HG03439 (cell line): ENCODE data around the gene GIGYF2.
"Not testable (repeated sequence)": the region's sequence is repeated elsewhere in the genome, so short reads cannot be mapped to it uniquely, and the experiment has no call there.

Source experiments
- ATAC-seq: cut with Tn5 transposase; IDR thresholded peaks from one replicate; pipeline ENCODE4 v1.9.1; 2021; ENCODE audit warnings: mild to moderate bottlenecking, moderate library complexity; ENCODE audit not compliant: unreplicated experiment

Gene GIGYF2

DNA sequence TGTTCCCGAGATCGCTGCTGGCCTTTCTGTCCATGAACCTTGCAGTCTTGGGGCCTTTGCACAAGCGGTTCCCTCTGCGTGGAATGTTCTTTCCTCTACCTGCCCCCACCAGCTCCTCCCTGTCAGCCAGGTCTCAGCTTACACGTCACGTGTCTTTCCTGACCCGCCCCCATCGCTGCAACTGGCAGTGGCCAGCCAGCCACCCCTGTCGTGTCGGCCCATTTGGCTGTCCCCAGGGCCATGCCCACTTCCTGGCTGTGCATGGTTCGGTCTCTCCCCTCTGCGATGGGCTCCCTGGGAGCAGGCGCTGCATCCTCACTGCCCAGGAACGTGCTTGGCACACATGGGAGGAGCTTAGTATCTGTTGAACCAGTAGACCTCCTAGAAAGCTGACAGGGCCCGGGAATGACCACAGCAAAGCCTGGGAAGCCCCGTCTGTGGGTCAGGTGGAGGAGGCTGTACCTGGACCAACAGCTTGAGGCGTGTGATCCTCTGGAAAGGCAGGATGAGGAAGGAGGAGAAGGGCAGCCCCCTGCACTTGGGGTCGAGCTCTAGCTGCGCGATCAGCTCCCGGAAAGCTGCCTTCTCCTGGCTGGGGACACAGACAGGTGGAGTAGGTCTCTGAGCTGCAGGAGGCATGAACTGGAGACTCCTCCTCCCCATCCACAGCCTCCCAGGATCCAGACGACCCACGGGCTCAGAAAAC lies 193.9 kb downstream of the GIGYF2 start:
- no peak for ATAC-seq

DNA sequence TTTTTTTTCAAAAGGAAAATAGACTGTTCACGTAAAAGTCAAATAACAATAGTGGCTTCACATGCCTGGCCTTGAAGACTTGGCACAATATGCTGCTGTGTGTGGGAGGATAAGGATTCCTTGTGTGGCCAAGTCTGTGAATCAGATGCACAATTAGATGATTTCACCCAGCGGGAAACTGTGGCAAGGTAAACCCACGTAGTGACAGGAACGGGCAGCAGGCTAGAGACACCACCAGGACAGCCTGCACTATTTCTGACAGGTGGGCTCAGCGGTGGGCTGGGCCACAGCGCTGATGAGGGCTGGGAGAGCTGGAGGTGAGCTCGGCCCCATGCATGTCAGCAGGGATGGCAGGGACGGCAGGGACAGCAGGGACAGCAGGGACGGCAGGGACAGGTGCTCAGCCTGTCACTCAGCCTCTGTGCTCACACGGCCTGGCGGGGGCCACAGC lies 194.5 kb downstream of the GIGYF2 start:
- ATAC-seq = no peak

DNA sequence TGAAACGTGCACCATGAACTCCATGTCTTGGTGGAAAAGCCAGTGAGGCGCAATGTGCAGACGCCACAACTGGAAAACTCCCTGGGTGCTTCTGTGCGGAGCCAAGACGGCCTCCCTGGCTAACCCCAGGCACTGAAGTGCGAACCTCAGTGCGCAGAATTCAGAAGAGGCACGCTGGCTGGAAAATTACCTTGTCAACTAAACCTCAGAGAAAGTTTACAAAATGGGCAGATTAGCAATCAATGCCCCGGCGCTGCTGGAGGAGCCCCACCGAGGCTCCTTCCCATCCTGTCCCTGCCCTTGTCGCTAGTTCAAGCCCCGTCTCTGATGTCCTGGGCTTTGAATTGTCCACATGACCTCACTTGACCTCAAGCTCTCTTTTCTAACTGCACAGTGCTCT lies 195.1 kb downstream of the GIGYF2 start:
- no peak for ATAC-seq

DNA sequence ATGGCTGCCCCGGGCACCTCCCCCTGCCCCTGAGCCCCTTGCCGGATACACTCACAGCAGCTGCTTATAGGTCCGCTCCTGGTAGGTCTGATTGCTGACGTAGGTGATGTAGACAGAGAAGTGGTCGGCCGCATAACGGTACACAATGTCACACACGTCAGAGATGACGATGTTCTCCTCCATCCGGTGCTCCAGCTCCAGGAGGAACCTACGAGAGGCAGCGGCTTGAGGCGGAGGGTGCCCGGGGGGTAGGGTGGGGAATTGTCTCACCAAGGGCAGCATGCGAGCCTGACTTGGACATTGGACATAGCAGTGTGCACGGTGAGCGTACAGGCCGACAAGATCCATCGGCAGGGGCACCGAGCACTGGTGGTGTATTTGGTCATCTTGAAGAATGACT lies 195.7 kb downstream of the GIGYF2 start:
- no peak for ATAC-seq

DNA sequence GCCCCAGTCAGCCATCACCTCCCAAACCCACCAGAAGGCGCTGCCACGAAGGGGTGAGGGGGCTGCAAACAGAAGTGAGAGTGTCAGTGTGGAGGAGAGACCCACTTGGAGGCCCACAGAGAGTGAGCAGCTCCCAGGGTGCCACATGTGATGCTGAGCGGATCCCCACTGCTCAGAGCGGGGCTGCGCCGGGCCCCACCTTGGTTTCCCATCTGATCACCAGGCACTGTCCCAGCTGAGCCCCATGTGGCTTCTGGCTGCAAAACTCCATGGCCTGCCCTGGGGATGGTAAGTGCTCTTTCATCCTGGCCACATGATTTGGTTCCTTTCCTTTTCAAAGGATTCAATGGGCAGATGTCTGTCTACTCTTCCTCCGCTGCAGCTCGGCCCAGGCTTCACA lies 196.7 kb downstream of the GIGYF2 start:
- no peak for ATAC-seq

DNA sequence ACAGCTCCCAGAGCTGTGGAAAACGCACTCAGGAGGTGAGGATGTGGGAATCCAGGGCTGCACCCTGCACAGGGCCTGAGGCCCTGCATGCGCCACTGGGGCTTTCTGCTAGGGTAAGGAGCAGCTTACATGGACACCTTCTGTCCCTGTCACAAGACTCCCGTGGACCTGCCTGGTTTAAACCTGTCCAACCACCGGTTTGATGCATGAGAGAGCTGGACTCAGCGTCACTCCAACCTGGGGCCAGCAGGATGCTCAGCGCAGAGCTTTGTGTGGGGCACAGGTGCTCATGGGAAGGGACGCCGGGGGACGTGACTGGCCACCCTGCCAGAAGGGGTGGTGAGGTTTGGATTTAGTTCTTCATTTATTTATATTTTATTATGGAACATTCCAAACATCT lies 197.1 kb downstream of the GIGYF2 start:
- no peak for ATAC-seq

DNA sequence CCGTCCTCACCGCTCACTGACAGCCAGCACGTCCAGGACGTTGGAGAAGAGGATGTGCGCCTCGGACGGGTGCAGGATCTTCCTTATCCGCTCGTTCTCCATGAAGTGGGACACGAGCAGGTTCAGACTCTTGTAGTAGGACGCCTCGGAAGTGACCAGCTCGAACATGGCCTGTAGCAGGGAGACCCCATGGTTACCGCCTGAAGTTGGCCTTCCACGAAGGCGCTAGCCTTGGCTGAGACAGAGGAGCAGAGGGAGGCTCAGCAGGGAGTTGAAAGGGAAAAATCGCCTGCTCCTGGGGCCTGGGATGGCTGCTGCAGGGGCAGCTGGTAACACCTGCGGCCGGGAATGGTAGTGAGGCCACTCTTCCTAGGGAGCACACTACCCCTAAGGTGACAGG lies 197.6 kb downstream of the GIGYF2 start:
- no peak for ATAC-seq

DNA sequence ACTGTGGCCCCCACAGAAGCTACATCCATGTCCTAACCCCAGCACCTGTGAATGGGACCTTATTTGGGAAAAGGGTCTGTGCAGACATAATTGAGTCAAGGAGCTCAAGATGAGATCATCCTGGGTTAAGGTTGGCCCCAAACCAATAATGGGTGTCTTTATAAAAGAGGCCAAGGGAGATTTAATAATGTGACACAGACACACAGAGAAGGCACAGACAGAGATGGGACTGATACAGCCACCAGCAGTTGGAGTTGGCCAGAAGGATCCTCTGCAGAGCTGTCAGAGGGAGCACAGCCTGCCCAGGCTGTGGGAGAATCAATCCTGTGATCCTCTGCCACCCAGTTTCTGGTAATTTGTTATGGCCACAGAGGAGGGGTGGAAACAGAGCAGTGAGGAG lies 199.0 kb downstream of the GIGYF2 start:
- no peak for ATAC-seq

DNA sequence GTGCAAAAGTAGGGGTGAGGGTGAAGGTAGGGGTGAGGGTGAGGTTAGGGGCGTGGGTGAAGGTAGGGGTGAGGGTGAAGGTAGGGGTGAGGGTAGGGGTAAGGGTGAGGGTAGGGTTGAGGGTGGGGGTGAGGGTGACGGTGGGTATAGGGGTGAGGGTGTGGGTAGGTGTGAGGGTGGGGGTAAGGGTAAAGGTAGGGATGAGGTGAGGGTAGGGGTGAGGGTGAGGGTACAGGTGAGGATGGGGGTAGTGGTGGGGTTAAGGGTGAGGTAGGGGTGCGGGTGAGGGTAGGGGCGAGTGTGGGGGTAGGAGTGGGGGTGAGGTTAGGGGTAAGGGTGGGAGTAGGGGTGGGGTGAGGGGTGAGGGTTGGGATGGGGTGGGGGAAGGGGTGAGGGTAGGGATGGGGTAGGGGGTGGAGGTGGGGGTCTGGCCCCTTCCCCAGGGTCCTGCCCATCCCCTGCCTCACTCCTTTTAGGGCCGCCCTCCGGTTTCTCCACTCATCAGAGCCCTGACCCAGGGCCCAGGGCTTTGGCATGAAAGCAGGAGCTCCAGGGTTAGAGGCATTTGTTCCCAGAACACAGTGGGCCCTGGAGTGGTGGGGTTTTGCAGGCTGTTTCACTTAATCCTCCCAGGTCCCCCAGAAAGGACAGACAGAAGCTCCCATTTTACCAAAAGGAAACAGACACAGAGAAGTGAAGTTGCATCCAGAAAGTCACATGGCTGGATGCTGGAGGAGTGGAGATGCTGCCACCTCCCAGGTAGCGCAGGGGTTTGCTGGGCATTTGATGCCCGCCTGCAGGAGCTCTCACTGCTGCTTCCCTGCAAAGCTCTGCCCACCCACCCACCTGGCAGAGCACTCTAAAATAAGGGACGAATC lies 199.8 kb downstream of the GIGYF2 start:
- ATAC-seq = no peak

DNA sequence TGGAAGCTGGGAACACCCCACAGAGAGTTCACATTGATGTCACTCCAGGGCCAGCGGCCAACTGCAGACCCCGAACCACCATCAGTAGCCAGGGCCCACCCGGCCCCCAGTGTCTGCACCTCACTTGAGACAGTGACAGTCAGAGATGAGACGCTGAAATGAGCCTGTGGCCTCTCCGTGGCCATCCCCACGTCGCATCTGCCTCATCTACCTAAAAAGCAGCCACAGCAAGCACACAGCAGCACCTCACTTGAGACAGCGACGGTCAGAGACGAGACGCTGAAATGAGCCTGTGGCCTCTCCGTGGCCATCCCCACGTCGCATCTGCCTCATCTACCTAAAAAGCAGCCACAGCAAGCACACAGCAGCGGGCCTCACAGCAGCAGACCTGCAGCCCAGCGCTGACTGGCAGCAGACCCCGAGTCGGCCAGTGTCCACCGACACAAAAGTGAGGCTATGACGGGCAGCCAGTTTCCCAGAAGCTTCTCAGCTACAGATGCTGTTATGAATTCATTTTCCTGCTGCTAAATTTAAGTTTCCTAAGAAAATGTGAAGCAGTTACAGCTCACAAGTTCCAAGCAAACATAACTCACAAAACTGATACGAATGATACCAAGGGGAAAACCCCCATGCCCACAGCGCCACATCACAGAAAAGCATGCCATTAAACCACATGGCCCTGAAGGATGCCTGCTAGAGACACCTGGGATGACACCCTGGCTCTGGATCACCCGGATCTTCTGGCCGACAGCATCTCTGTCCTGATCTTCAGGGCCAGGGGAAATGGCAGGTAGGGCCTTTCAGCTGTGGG lies 200.7 kb downstream of the GIGYF2 start:
- no peak for ATAC-seq

DNA sequence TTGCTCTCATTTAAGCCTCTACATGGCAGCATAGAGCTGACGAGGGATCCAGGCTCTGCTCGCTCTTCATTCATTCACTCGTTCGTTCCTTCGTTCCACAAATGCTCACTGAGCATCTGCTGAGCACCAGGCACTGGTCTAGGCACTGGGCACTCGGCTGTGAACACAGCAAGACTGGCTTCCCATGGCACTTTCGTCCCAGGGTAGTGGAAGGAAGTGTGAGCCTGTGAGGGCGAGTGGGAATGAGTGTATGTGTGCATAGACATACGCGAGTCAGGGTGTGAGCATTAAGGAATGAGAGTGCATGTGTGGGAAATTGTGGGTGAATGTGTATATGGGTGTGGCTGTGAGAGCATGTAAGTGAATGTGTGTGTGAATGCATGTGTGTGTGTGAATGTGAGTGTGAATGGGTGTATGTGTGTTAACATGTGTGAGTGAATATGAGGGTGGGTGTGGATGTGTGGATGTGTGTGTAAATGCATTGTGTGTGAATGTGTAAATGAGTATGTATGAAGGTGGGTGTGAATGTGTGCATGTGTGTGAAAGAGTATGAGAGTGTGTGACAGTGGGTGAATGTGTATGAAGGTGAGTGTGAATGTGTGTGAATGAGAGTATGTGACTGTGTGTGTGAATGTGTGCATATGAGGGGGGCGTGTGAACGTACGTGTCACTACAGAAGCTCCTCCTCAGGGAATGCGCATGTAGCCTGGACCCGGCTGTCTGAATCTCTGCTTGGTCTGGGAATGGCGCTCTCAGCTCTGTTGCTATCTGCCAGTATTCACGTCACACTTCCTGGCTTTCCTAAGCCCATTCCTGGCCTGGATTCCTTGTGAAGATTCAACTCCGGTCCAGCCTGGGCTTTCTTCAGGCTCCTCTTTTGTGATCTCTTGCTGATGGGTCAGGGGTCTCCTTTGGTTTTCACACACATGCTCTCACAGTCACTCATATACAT lies 201.7 kb downstream of the GIGYF2 start:
- ATAC-seq = no peak

DNA sequence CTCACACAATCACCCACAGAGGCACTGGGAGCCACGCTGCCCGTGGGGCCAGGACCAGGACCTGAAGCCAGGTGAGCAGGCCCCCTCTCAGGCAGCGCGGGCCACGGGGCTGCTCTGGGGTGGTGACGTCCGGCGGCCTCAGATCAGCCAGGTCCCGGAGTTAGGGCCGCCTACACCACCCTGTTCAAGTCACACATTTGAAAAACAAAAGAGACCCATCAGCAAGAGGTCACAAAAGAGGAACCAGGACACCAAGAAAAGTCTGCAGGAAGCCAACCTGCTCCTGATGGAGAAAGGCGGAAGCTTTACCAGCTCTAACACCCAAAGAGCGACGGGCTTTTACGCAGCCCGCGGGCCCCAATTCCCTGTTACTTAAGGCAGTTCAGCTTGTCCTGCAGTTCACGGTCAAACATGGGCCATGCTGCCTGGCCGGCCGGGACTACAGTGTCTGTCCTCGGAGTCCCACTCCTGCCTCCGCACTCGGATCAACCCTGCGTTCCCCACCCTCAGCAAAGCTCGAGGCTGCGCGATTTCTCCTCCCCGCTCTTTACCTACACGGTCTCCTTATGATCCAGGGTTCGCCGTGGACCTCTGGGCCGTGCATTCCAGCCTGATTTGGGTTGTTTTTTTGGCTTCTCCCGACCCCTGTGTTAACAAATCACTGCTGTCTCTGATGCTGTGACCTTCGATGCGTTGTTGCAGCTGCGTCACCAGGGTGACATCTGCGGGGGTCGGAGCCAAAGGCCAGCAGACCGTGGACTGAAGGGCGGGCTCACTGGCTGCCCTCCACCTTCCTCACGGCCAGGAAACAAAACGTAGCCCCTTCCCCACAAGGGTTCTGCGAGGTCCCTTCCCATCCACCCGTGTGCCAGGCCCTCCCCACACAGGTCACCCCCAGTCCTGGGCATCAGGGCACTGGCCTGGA lies 203.9 kb downstream of the GIGYF2 start:
- ATAC-seq = no peak

DNA sequence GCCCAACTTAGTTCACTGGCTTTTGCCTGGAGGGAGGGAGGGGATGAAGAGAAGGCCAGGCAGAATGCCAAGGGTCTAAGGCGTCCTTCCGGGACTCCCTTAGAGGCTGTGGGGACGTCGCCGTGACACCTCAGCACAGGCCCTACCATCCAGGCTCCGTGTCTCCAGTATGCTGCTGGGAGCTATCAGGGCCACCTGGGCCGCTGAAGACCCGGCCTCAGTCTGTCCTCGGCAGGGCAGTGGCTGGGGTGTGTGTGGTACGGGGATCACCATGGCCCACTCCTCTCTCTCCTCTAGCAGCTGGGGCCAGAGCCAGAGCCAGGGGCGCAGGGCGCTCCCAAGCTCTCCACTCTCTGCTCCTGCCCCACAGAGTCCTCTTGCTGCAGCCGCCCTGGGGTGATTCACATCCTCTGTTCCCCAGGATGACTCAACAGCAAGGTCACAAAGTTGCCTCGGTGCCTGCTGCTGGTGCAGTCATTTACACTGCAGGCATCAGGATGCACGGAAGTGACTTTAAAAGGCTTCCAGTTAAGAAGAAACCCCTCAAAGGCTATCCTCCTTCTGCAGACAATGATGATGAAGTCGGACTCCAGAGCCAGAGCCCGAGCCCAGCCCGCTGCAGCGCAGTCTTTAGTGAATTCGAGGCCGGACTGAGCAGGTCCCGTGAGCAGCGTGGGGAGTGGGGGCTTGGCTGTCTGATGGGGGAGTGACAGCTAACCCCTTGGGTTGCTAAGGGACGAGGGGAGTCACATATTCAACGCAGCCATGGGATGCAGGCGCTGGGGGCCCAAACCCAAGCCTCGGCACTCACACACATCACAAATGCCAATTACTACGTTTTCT lies 204.8 kb downstream of the GIGYF2 start:
- ATAC-seq = no peak

DNA sequence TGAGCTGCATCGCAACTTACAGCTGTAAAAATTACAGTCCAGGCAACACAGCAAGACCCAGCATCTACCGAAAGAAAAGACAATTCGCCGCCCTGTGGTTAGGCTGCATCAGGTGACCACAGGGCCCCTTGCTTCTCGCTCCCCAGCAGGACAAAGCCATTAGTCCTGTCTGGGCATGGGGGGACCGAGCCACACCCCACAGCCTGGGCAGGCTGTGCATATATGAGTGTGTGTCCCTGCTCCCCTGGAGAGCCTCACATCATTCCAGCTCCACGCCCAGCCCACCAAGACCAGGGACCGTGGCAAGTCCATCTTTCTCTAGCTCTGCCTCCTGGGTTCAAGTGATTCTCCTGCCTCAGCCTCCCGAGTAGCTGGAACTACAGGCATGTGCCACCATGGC lies 206.9 kb downstream of the GIGYF2 start:
- ATAC-seq = no peak

DNA sequence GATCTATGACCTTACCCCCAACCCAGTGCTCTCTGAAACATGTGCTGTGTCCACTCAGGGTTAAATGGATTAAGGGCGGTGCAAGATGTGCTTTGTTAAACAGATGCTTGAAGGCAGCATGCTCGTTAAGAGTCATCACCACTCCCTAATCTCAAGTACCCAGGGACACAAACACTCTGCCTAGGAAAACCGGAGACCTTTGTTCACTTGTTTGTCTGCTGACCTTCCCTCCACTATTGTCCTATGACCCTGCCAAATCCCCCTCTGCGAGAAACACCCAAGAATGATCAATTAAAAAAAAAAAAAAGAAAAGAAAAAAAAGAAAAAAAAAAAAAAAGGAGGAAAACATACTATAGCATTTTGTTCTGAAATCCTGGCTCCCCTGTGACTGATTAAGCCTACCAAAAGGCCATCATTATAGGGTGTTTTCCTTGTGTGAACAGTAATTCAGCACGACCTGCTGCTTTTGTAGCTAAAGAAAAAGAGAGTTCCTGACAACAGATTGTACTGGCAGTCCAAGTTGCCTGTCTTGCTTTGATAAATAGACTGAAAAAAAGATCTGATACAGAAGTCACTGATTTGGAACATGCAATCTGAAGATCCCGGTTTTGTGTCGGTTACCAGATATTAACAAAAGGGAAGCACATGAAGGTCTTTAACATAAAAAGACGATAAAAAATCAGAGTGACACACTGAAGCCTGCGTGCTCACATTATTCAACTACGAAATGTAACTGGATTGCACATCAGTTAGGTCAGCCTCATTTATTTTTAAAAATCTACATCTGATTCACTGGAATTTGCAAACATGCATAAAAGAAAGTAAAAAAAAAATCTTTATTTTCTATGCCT lies 210.0 kb downstream of the GIGYF2 start:
- ATAC-seq = not testable (repeated sequence)

DNA sequence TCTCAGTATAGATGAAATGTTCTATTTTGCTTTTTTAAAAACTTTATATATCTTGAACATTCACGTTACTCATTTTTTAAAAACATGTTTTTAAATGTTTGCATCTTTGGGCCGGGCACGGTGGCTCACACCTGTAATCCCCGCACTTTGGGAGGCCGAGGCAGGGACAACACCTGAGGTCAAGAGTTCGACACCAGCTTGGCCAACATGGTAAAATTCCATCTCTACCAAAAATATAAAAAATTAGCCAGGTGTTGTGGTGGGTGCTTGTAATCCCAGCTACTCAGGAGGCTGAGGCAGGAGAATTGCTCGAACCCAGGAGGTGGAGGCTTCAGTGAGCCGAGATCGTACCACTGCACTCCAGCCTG lies 210.6 kb downstream of the GIGYF2 start:
- ATAC-seq = not testable (repeated sequence)

DNA sequence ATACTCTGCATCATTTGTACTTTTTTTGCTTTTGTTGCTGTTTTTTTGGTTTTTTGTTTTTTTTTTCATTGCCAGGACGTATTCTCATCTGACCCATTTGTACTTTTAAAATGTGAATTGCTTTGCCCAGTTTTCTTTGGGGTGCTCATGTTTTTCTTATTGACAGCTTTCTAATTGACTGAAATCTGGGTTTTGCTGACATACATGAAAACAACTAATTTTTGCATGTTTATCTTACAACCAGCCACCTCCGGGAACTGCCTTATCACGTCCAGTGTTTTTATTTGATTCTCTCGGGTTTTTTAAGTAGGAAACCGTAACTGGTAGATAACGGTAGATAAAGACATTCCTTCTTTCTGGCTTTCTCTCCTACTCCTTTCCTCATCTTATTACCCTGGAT lies 211.6 kb downstream of the GIGYF2 start:
- no peak for ATAC-seq
